Measurements from ENCODE around the gene PRRT1. TPM values are rescaled to one million over a fixed set of nuclear protein-coding genes. Genes with fewer than 3 reads are reported as not detected.

PRRT1 gene
- total RNA-seq, 4 donors from 2014 or later: 1.2 to 4.8 (median 3.1) TPM

DNA sequence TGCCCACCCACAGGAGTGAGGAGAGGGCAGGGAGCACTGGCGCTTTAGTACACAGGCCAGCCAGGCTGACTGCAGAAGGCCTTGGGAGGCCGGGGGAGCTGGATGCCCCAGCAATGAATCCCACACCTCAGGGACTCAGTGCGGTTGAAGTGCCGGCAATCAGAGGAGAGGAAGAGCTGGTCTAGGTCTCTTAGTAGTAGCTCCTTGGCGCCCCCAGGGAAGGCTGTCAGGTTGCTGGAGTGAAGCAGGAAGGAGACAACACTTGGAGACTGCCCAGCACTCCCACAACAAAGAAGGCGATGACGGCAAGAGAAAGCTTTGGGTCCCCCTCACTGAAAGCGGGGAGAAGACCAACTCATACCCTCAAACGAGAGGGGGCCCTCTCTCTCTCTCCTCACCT is 34.3 kb downstream of the PRRT1 start:
- no peak overlapping the region for H3K4me3 ChIP-seq
- no peaks in the 10 kb centered on the region for H3K9me3 ChIP-seq
- TF ChIP-seq POLR2AphosphoS5 (IDR thresholded peaks at IDR 0.05): no peak
- TF ChIP-seq EP300 (IDR thresholded peaks at IDR 0.05): no peak
- TF ChIP-seq, protein P1, sequence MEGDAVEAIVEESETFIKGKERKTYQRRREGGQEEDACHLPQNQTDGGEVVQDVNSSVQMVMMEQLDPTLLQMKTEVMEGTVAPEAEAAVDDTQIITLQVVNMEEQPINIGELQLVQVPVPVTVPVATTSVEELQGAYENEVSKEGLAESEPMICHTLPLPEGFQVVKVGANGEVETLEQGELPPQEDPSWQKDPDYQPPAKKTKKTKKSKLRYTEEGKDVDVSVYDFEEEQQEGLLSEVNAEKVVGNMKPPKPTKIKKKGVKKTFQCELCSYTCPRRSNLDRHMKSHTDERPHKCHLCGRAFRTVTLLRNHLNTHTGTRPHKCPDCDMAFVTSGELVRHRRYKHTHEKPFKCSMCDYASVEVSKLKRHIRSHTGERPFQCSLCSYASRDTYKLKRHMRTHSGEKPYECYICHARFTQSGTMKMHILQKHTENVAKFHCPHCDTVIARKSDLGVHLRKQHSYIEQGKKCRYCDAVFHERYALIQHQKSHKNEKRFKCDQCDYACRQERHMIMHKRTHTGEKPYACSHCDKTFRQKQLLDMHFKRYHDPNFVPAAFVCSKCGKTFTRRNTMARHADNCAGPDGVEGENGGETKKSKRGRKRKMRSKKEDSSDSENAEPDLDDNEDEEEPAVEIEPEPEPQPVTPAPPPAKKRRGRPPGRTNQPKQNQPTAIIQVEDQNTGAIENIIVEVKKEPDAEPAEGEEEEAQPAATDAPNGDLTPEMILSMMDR (IDR thresholded peaks at IDR 0.05): no peak
- TF ChIP-seq POLR2A (IDR thresholded peaks at IDR 0.05): no peak
- no peak for ATAC-seq
- H3K36me3 ChIP-seq: peaks cover 0 to 75% of the 10 kb centered on the region in 2 donors
- peak overlapping the region in 2 of 4 donors; percentile 12 to 86 for H3K27ac ChIP-seq
- no CpG with 5 or more reads among the region's 9 CpGs for WGBS, 2 donors (ENCODE audit: low coverage in 1 of 2)
- H3K27me3 ChIP-seq: no peaks in the 10 kb centered on the region
- peaks cover 5 to 47% (median 25%) of the 10 kb centered on the region in 3 donors for H3K4me1 ChIP-seq

DNA sequence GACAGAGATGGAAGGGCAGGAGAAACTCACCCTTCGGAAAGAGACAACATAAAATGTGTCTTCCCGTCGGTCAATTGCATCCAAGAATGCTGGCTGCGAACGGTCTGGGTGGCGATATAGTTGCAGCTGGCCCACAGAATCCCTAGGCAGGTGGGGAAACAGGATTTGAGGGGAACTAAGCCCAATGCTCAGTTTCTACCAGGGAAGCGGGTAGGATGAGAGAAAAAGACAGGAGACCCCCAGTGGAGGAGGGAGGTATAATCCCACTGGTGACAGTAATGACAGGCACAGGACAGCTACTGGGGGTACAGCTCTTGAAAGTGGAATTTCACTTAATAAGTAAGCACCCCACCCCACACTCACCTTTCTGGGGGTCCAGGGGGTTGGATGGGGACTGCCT is 35.1 kb downstream of the PRRT1 start:
- Histone ChIP-seq H3K27ac (peak overlapping the region in 2 of 4 donors; percentile 12 to 86), H3K36me3 (peaks cover 0 to 67% of the 10 kb centered on the region in 2 donors), H3K27me3 (no peaks in the 10 kb centered on the region), H3K9me3 (no peaks in the 10 kb centered on the region), H3K4me3 (no peak overlapping the region), H3K4me1 (peaks cover 5 to 55% (median 33%) of the 10 kb centered on the region in 3 donors)
- TF ChIP-seq, protein P1 (IDR thresholded peaks at IDR 0.05): peak in 3 of 4 experiments; percentile 32 to 39 (median 32)
- TF ChIP-seq POLR2A (IDR thresholded peaks at IDR 0.05): no peak
- ATAC-seq: no peak
- 90% methylated on average over 2 of the region's 7 CpGs; no CpG with 5 or more reads in 1 of the 2 donors for WGBS, 2 donors (ENCODE audit: low coverage in 1 of 2)

DNA sequence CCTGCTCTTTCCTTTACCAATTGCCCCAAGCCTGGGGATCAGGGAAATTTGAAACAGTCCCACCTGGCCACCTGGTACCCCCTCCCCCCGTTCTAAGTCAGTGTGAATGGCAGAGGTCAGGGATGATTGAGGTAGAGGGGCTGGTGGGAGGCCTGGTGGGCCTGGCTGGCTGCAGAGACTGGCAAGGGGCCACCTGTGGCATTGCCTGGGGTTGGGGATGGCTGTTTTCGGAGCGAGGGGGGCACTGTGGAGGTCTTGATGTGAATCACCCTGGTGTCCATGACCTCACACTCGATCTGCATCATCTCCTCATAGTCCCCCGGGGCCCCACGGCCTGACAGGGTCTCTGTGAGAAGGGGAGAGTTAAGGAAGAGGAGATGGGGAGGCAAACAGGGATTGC is 36.1 kb downstream of the PRRT1 start:
- TF ChIP-seq POLR2A (IDR thresholded peaks at IDR 0.05) (no peak), POLR2AphosphoS5 (IDR thresholded peaks at IDR 0.05) (no peak), EP300 (IDR thresholded peaks at IDR 0.05) (no peak)
- TF ChIP-seq, protein P1 (IDR thresholded peaks at IDR 0.05): no peak
- H3K9me3 ChIP-seq: no peaks in the 10 kb centered on the region
- peaks cover 0 to 57% of the 10 kb centered on the region in 2 donors for H3K36me3 ChIP-seq
- peak overlapping the region in 3 of 4 donors; percentile 22 to 86 (median 77) for H3K27ac ChIP-seq
- no peak overlapping the region for H3K4me3 ChIP-seq
- H3K27me3 ChIP-seq: no peaks in the 10 kb centered on the region
- peaks cover 5 to 66% (median 43%) of the 10 kb centered on the region in 3 donors for H3K4me1 ChIP-seq
- WGBS, 2 donors (ENCODE audit: low coverage in 1 of 2): 60 to 65% methylated on average over 1 to 2 of the region's 6 CpGs
- ATAC-seq: no peak

- no peak for ATAC-seq
- WGBS, 2 donors (ENCODE audit: low coverage in 1 of 2): 68 to 78% methylated on average over 1 to 5 of the region's 8 CpGs
- no peaks in the 10 kb centered on the region for H3K27me3 ChIP-seq
- TF ChIP-seq EP300 (IDR thresholded peaks at IDR 0.05) (no peak), POLR2AphosphoS5 (IDR thresholded peaks at IDR 0.05) (no peak), POLR2A (IDR thresholded peaks at IDR 0.05) (no peak)
- TF ChIP-seq, protein P1 (IDR thresholded peaks at IDR 0.05): no peak
- peak overlapping the region in 3 of 4 donors; percentile 77 to 86 (median 81) for H3K27ac ChIP-seq
- peaks cover 0 to 49% of the 10 kb centered on the region in 2 donors for H3K36me3 ChIP-seq
- peaks cover 5 to 72% (median 48%) of the 10 kb centered on the region in 3 donors for H3K4me1 ChIP-seq
- no peaks in the 10 kb centered on the region for H3K9me3 ChIP-seq
- no peak overlapping the region for H3K4me3 ChIP-seq
Observed at GRCh38 chr6:32114796-32115195, 36.9 kb downstream of the PRRT1 start.
